AML-193 (cell line): Measurements from ENCODE around the gene SLCO4A1.
A peak's percentile ranks its signal among the peaks of the same experiment; 100 is the strongest.
"Not testable (repeated sequence)": the region's sequence is repeated elsewhere in the genome, so short reads cannot be mapped to it uniquely, and the experiment has no call there.

Experiments
- DNase-seq, 2 experiments: peaks; one replicate each; lab custom pipeline; 2025; lab: John Stamatoyannopoulos, UW

The SLCO4A1 gene

DNA sequence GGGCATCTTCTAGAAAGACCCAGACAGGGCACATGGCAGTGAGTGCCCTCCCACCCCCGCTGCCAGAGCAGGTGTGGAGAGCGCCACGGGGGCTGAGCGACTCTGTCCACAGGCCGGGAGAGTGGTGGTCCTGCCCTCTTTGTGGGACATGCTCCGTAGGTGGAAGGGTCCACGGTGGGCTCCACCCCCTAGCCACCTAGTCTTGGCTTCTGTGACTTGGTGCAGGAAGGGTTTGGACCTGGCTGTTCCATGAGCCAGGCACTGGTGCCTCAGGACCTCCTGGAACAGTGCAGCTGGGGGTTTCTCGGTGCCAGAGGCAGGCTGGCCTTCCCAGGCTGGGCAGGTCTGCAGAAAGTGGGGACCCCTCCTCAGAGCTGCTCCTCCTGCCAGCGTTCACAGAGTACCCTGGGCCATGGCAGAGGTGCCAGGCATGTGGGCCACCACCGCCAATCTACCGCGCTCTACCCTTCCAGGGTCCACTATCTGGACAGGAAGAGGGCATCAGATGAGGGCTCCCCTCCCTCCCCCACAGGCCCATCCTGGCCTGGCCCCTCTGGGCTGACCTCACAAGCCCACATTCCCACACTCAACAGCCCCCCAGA is 23.0 kb downstream of the SLCO4A1 start:
- DNase-seq = no peak

DNA sequence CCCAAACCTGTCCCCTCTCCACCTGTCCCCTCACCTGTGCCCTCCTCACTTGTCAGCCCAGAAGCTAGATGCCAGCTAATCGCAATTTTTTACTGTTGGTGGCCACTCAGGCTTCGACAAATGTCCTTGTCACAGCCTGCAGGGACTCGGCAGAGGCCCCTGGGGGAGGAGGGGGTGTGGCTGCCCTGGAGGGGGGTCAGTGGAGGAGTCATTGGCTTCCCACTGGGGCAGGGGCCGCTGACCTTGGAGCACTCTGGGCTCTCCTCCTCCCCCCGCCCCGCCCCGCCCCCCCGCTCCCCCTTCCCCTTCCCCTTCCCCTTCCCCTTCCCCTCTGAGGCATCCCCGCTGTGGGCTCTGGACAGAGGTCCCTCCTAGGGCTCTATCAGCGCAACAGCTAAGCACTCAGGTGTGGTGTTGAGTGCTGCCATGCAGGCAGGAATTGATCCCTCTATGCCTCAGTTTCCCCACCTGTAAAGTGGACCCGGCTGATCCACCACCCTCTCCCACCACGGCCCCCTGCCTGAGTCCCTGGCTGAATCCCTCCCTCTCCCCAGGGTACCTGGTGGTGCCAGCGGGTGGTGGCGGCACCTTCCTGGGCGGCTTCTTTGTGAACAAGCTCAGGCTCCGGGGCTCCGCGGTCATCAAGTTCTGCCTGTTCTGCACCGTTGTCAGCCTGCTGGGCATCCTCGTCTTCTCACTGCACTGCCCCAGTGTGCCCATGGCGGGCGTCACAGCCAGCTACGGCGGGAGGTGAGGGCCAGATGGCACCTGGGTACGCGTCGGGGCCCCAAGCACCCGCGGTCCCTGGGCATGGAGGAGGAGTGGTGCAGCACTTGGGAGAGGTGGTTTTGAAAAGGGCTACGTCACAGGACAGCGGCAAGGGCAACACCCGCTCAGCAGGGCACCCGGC is 23.8 kb downstream of the SLCO4A1 start:
- no peak for DNase-seq

DNA sequence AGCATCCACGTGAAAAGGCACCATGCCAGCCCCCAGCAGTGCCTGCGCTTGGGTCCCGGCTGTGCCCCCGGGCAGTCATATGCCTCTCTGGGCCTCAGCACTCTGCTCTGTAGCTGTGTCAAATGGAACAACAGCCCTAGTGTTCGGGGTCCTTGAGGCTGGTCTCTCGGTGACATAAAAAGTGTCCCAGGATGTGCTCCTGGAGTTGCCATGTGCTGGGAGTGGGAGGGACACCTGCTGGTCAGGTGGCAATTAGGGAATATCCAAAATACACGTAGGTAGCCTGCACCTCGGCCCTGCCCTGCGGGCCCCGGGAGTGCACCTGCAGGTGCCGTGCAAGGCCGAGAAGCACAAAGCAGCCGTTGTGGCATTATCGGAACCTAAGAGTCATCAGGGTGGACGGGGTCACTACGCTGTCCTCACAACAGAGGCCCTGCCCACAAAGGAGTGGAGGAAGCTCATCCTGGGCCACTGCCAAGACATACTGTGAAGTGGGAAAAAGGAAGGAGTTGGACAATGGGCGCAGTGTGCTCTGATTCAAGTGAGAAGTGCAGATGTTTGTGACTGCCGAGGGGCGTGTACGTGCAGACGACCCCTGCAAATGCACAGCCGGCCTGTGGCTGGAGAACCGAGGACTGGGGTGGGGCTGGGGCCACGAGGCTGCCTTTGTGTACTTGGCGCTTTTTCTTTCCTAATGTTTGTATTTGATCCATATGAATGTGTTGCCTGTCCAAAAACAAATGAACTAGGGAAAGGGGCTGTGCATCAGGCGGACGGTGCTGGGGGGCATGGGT is 24.6 kb downstream of the SLCO4A1 start:
- DNase-seq = no peak

DNA sequence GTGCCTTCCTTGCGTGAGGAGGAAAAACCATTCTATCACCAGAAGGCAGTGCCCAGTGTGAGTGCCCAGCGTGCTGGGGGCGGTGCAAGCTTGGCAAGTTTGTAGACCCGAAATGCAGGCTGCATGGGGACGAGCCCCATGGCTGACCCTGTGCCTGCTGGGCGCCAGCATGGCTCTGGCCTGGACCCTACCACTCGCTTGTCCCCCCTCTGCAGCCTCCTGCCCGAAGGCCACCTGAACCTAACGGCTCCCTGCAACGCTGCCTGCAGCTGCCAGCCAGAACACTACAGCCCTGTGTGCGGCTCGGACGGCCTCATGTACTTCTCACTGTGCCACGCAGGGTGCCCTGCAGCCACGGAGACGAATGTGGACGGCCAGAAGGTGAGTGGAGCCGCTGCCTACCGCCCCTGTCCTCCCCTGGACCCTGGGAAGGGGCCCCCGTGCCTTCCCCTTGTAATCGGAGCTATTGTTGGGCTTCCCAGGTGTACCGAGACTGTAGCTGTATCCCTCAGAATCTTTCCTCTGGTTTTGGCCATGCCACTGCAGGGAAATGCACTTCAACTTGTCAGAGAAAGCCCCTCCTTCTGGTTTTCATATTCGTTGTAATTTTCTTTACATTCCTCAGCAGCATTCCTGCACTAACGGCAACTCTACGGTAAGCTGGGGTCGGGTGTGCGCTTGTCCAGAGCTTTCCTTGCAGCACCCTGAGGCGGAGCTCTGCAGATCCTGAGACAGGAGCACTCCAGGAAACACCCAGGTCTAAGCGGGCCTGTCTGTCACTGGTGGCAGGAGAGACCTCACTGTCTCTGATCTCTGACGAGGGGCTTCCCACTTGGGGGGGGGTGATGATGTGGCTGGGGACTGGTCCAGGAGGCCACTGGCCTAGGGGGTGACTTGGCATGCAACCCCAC is 25.5 kb downstream of the SLCO4A1 start:
- no peak for DNase-seq

DNA sequence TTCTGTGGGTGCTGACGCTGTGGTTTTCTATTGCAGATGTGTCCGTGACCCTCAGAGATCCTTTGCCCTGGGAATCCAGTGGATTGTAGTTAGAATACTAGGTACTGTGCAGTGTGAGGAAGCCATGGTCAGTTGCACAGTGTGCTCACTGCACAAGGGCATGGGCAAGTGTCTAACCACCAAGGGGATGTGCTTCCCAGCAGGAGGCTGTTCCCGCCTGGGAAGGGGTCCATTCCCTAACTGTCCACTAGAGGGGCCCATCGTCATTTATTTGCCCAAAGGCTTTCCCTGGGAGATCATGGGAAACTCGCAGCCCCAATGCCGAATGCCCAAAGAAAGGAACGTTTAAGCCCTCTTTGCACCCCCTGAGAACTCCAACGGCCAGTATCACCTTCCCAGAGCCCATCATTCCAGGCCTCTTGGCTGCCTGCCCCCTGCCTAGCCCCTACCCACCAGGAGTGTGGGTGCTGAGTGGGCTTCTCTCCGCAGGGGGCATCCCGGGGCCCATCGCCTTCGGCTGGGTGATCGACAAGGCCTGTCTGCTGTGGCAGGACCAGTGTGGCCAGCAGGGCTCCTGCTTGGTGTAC is 26.2 kb downstream of the SLCO4A1 start:
- peak in 1 of 2 experiments; percentile 15 for DNase-seq

DNA sequence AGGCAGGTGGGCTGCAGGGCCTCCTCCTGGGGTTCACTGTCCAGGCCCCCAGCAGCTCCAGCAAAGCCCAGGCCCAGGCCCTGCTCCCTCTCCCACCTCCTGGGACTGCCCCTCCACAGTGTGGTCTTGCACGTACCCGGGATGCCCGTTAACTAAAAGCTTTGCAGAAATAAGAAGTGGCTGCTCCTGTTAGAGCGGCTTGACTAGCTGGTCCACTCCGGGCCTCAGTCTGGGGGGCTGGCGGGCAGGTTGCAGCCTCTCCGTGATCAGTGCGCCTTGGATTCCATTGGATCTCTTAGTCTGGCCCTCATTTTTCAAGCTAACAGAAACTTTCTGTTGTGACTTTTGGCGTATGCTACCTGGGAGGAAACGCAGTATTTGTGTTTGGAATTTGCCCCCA is 26.9 kb downstream of the SLCO4A1 start:
- no peak for DNase-seq

DNA sequence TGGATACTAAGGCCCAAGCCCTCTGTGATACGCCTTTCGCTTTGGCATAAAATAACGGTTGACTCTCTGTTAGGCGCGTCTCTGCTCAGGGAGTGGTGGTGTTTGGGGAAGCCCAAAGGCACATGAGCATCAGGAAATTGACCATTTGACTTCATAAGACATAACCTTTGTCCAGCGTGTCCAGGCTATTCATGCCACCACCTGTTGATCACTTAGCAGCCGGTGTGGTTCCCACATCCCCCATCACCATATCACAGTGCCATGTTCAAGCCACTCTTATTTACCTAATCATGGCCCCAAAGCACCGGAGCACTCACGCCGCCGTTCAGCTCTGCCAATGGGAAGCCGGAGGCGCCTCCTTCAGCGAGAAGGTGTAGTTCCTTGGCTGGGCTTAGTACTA is 27.9 kb downstream of the SLCO4A1 start:
- no peak for DNase-seq

DNA sequence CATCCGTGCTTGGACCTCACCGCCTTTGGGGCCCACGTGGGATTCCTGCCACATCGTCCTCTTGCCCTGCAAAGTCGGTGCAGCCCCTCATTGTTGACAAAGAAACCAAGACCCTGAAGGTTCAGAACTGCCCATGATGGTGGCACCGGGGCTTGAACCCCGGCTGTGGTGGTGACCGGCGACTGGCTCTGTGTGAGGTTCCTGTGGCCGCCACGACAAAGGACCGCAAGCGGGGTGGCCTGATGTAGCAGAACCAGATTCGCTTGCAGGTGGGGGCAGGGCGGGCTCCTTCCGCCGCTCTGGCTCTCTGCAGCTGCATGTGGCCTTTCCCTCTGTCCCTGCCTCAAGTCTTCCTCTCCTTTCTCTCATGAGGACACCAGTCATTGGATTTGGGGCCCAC is 28.7 kb downstream of the SLCO4A1 start:
- no peak for DNase-seq

DNA sequence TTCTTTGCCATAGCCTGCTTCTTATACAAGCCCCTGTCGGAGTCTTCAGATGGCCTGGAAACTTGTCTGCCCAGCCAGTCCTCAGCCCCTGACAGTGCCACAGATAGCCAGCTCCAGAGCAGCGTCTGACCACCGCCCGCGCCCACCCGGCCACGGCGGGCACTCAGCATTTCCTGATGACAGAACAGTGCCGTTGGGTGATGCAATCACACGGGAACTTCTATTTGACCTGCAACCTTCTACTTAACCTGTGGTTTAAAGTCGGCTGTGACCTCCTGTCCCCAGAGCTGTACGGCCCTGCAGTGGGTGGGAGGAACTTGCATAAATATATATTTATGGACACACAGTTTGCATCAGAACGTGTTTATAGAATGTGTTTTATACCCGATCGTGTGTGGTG is 29.5 kb downstream of the SLCO4A1 start:
- DNase-seq = no peak

DNA sequence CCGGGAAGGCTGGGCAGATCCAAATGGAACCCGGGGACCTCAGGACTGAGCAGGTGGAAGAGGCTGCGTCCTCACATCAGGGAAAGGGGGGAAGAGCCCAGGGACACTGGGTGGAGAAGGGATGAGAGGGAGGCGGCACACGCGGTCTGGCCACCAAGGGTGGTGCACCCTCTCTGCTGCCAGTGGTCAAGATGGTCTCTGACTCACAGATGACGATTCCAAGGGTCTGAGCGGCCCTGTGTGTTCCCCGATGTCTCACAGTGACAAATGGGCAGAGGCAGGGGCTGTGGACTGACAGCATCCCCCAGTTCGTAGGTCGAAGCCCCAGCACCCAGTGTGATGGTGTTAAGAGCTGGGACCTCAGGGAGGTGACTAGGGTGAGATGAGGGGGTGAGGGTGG is 32.1 kb downstream of the SLCO4A1 start:
- DNase-seq = no peak

DNA sequence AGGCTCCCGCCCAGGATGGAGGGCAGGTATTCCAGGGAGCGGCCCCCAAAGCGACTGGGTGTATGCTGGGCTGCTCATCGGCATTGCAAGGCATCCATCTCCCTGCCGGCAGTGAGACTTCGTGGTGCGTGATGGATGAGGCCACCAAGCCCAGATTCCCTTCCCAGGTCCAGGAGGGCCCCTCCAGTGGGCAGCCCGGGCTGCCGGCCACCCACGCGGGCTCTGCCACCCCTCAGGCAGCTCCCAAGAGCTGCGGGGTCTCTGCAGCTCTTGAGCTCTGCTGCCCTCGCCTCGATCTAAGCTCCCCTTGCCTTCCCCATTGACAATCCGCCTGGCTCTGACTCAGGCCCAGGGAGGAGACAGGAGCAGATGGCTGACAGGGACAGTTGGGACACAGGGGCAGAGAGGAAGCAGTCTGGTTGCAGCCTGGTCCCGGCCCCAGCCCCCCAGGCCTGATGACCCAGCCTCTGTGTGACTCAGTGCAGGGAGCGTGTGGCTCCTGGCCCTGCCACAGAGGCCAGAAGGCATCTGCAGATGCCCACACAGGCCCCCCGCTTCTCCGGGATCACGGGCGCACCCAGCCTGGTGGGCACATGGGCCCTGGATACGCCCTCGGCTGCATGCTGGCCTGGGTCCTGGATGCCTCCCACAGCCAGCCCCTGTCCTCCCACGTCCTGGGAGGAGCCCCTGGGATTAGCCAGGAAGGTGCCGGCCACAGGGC is 33.0 kb downstream of the SLCO4A1 start:
- peak; percentile 28 to 34 for DNase-seq

DNA sequence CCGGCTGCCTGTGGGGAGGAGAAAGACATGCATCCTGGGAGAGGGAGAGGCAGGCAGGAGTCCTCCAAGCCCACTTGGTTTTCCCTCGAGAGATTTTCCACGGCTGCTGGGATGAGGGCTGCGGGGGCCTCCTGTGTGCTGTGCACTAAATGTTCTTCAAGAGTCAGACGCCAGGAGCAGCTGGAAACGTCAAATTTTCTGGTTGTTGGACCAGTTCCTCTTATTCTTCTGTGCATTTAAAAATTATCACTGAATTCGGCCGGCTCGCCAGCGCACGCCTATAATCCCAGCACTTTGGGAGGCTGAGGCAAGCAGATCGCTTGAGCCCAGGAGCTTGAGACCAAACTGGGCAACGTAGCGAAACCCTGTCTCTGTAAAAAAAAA is 33.6 kb downstream of the SLCO4A1 start:
- DNase-seq = no peak

DNA sequence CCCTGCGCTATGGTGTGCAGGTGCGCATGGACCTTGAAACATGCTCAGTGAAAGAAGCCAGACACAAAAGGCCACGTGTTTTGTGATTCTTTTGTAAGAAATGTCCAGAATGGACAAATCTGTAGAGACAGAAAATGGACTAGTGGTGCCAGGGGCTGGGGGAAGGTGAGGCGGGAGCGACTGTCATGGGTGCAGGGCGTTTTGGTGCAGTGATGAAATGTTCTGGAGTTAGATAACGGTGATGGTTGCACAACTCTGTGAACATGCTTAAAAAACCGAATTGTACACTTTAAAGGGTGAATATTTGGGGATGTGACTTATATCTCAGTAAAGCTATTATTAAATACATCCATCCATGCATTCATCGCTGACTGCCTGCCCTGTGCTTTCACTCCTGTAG is 34.7 kb downstream of the SLCO4A1 start:
- DNase-seq = peak; percentile 18 to 45

DNA sequence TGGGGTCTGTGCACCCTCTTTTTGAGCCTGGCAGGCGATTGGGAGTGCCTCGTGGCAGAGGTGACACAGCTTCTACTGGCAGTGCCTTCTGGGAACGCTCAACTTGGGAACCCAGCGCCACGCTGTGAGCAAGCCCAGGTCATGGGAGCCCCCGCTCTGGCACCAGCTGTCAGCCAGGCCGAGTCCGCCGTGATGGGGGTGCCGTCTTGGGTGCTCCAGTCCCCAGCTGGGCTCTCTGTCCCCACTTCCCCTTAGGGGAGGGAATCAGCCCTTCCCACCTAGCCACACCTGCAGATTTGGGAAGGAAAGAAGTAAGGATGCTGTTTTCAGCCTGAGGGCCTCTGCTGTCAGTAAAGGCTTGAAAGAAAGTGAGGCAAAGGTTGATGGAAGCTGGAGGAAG is 35.4 kb downstream of the SLCO4A1 start:
- no peak for DNase-seq

DNA sequence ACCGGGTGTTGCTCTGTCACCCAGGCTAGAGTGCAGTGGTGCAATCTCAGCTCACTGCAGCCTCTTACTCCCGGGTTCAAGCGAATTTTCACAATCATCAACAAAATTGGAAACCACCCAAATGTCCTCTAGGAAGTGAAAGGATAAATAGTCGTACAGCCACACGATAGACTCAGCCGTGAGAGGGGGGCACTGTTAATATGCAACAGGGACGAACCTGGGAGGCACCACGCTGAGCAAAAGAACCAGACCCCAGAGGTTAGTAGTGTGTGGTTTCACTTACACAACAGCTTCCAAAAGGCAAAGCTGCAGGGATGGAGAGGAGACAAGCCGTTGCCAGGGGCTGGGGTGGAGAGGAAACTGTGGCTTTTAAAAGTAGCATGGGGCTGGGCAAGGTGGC is 36.2 kb downstream of the SLCO4A1 start:
- peak; percentile 93 to 95 for DNase-seq

DNA sequence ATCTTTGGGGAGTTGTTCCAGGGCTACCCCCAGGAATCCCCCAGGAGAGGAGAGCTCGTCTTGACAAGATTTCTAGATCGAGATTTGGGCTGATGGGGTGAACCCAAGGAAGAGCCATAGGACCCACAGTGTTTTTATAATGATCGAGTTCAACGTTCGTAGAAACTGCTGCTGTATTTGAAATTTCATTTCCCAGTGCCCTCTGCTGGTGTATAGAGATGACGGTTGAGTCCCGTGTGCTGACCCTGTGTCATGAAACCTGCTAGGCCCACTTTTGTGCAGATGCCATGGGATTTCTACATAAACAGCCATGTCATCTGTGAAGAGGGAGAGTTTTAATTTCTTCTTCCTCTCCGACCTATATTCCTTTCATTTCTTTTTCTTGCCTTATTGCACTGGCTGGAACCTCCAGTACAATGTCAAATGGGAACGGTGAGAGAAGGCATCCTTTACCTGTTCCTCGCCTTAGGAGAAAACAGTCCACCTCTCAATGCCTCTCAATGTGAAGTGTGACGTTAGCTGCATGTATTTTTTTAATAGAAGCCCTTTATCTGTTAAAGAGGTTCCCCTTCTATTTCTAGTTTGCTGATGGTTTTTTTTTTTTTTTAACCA is 37.8 kb downstream of the SLCO4A1 start:
- no peak for DNase-seq

DNA sequence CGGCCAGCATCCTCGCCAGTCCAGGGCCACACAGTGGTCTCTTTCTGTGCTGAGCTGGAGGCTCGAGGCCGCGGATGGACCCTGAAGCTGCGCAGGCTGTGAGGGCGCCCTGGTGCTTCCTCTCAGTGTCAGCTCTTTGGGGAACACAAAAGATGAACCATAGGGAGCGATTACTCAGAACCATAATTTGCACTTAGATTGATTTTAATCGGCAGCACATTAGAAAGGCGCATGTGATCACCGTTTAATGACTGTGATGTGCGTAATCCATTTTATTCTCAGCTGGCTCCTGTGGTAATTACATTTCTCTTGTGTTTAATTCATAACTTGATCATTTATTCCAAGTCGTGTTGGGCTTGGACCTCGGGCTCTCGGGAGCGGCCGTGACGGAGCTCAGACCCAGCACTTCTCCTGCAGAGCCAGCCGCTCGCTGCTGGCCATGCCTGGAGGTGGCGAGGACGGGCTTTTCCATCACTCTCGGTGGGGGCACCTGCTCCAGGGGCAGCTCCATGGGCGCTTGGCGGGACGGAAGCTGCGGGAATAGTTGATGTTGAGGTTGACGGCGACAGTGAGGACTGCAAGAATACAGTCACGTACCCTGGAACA is 40.7 kb downstream of the SLCO4A1 start:
- no peak for DNase-seq

DNA sequence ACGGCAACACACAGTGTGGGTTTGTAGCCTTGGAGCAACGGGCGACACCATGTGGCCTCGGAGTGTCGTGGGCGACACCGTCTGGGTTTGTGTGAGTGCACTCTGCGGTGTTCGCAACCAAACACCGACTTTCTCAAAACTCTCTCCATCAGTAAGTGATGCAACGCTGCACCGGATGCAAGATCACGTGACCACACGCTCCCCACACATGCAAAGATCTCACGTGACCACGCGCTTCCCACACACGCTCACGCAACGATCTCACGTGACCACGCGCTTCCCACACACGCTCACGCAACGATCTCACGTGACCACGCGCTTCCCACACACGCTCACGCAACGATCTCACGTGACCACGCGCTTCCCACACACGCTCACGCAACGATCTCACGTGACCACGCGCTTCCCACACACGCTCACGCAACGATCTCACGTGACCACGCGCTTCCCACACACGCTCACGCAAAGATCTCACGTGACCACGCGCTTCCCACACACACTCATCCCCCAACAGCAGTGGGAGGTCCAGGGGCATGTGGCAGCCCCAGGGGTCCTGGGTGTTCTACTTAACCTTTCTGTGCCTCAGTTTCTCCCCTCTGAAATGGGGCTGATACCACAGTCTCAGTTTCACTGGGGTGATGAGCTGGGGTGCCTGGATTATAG is 41.5 kb downstream of the SLCO4A1 start:
- DNase-seq = not testable (repeated sequence)

DNA sequence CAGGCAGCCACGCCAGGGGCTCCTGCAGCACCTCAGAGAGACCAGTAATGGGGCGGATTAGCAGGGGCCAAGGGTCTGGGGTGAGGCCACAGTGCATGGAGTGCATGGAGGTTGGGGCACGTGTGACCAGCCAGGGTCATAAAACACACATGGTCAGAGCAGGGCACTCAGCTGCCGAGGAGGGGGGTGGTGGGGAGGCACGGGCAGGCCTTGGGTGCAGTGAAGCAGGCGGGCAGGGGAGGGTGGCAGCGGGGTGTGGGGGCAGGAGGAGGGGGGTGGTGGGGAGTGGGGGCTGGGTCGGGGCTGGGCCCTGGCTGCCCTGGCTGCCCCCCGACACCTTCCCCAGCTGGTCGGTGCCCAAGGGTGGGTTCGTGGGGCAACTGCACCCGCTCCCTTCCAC is 42.7 kb downstream of the SLCO4A1 start:
- DNase-seq = no peak
